DND-41 (cell line): ENCODE results near the gene CAPZA1.

Experiments
- ATAC-seq: fragments of 200-7000 bp; cut with Tn5 transposase; 3 replicates; pipeline ENCODE4 v1.9.1; 2021; ENCODE audit warnings: low read depth; ENCODE audit not compliant: insufficient read depth
- DNase-seq: peaks from one replicate; pipeline ENCODE4 v3.0.0-alpha.2; 2020
- H2AFZ ChIP-seq: 2 replicates; pipeline ENCODE4 v1.6.0; 2012; ENCODE audit warnings: low read depth, low read length
- H3K27ac ChIP-seq: 2 replicates; pipeline ENCODE4 v1.5.1; 2012; ENCODE audit warnings: low read length, inconsistent platforms
- H3K27me3 ChIP-seq: fragments of 200-600 bp; sonication (generic); 2 replicates; pipeline ENCODE4 v1.6.0; 2012; ENCODE audit warnings: low read length, mild to moderate bottlenecking, inconsistent platforms; ENCODE audit not compliant: insufficient read depth, poor library complexity
- H3K36me3 ChIP-seq: 2 replicates; pipeline ENCODE4 v1.5.1; 2012; ENCODE audit warnings: low read length, inconsistent platforms; ENCODE audit not compliant: insufficient read depth
- H3K4me1 ChIP-seq: 2 replicates; pipeline ENCODE4 v1.5.1; 2012; ENCODE audit warnings: mild to moderate bottlenecking, low read length; ENCODE audit not compliant: insufficient read depth
- H3K4me2 ChIP-seq: 2 replicates; pipeline ENCODE4 v1.6.0; 2012; ENCODE audit warnings: mild to moderate bottlenecking, moderate library complexity, low read length, inconsistent platforms; ENCODE audit not compliant: insufficient read depth
- H3K4me3 ChIP-seq, 2 experiments: fragments of 200-600 bp in 1 of 2; shearing (Covaris generic) in 1 of 2; 2 replicates each; pipeline ENCODE4 v1.5.1; 2012 to 2016; ENCODE audit warnings: inconsistent platforms in 2 of 2, low read length in 2 of 2, mild to moderate bottlenecking in 2 of 2, low read depth in 1 of 2, moderate library complexity in 1 of 2
- H3K79me2 ChIP-seq: 2 replicates; pipeline ENCODE4 v1.6.0; 2012; ENCODE audit warnings: low read length, inconsistent platforms; ENCODE audit not compliant: insufficient read depth
- H3K9ac ChIP-seq: 2 replicates; pipeline ENCODE4 v1.6.0; 2012; ENCODE audit warnings: low read depth, mild to moderate bottlenecking, inconsistent platforms, low read length, moderate library complexity
- H3K9me3 ChIP-seq: 2 replicates; pipeline ENCODE4 v1.5.1; 2012; ENCODE audit warnings: low read length, moderate library complexity, mild to moderate bottlenecking, inconsistent platforms; ENCODE audit not compliant: insufficient read depth, severe bottlenecking
- H4K20me1 ChIP-seq: 2 replicates; pipeline ENCODE4 v1.6.0; 2012; ENCODE audit warnings: low read length; ENCODE audit not compliant: insufficient read depth
- EZH2 ChIP-seq: IDR thresholded peaks from 3 replicates; pipeline ENCODE4 v1.6.1; 2012; ENCODE audit warnings: borderline replicate concordance, low read depth, mild to moderate bottlenecking, moderate library complexity, low read length, inconsistent platforms; ENCODE audit not compliant: severe bottlenecking
- TF ChIP-seq, protein P1 (sequence below): IDR thresholded peaks from 2 replicates; pipeline ENCODE4 v1.5.1; 2012; ENCODE audit warnings: borderline replicate concordance, low read length, moderate library complexity, mild to moderate bottlenecking; ENCODE audit not compliant: poor library complexity, severe bottlenecking; ENCODE audit errors: extremely low read depth

Gene CAPZA1

DNA sequence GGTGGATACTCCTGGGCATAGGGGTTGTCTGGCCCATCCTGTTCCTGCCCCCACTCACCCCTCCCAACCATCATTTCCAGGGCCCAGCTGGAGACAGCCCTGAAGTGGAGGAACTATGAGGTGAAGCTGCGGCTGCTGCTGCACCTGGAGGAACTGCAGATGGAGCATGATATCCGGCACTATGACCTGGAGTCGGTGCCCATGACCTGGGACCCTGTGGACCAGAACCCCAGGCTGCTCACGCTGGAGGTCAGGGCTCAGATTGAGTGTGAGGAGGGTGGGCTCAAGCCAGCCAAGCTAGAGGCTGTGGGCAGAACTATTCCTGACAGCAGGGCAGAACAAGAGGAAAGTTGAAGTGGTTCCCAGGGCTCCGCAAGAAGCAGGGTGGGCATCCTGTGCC is 73.0 kb downstream of the CAPZA1 start:
- no peak overlapping the region for H2AFZ ChIP-seq
- peaks cover 90% of the 10 kb centered on the region for H3K36me3 ChIP-seq
- no peak overlapping the region for H3K9ac ChIP-seq
- no peak for TF ChIP-seq EZH2
- TF ChIP-seq, protein P1, sequence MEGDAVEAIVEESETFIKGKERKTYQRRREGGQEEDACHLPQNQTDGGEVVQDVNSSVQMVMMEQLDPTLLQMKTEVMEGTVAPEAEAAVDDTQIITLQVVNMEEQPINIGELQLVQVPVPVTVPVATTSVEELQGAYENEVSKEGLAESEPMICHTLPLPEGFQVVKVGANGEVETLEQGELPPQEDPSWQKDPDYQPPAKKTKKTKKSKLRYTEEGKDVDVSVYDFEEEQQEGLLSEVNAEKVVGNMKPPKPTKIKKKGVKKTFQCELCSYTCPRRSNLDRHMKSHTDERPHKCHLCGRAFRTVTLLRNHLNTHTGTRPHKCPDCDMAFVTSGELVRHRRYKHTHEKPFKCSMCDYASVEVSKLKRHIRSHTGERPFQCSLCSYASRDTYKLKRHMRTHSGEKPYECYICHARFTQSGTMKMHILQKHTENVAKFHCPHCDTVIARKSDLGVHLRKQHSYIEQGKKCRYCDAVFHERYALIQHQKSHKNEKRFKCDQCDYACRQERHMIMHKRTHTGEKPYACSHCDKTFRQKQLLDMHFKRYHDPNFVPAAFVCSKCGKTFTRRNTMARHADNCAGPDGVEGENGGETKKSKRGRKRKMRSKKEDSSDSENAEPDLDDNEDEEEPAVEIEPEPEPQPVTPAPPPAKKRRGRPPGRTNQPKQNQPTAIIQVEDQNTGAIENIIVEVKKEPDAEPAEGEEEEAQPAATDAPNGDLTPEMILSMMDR: no peak
- H3K9me3 ChIP-seq: no peaks in the 10 kb centered on the region
- no peaks in the 10 kb centered on the region for H3K27me3 ChIP-seq
- no peaks in the 10 kb centered on the region for H3K4me1 ChIP-seq
- DNase-seq (no peak), ATAC-seq (no peak)
- H4K20me1 ChIP-seq: peaks cover 17% of the 10 kb centered on the region; the same call in 1 of the 2 replicates
- H3K79me2 ChIP-seq: peaks cover 8% of the 10 kb centered on the region
- H3K4me3 ChIP-seq: no peak overlapping the region
- H3K4me2 ChIP-seq: no peak overlapping the region
- no peak overlapping the region for H3K27ac ChIP-seq

DNA sequence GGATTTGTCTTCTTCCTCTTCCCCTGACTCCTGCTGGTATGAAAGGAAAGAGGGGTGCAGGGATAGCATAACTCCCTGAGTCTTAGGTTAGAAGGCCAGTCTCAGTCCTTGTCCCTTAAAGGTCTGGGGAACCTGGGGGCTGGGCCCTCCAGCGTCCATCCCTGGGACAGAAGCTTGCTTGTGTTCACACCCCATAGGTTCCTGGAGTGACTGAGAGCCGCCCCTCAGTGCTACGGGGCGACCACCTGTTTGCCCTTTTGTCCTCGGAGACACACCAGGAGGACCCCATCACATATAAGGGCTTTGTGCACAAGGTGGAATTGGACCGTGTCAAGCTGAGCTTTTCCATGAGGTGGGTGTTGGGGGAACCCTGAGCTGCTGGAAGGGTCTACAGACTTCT is 74.2 kb downstream of the CAPZA1 start:
- Histone ChIP-seq H3K4me1 (no peaks in the 10 kb centered on the region), H3K36me3 (peaks cover 90% of the 10 kb centered on the region), H3K9me3 (no peaks in the 10 kb centered on the region), H3K9ac (no peak overlapping the region), H3K27ac (no peak overlapping the region), H3K4me2 (no peak overlapping the region), H2AFZ (no peak overlapping the region), H3K79me2 (no peaks in the 10 kb centered on the region; the same call in 1 of the 2 replicates), H3K4me3 (no peak overlapping the region), H4K20me1 (peaks cover 6% of the 10 kb centered on the region; the same call in 1 of the 2 replicates), H3K27me3 (no peaks in the 10 kb centered on the region)
- no peak for DNase-seq
- no peak for ATAC-seq
- no peak for TF ChIP-seq EZH2
- TF ChIP-seq, protein P1: no peak

DNA sequence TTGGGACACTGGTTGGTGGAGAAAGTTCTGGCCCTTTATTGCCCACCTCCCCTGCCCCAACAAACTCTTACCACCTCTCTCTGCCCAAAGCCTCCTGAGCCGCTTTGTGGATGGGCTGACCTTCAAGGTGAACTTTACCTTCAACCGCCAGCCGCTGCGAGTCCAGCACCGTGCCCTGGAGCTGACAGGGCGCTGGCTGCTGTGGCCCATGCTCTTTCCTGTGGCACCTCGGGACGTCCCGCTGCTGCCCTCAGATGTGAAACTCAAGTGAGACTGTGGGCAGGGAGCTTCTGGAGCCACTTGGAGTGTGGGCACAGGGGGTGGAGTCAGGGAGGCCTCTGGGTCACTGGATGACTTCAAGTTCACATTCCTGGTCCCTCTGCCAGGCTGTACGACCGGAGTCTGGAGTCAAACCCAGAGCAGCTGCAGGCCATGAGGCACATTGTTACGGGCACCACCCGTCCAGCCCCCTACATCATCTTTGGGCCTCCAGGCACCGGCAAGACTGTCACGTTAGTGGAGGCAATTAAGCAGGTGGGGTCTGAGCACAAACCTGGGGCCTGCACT is 74.8 kb downstream of the CAPZA1 start:
- Histone ChIP-seq H3K27ac (no peak overlapping the region), H2AFZ (no peak overlapping the region), H3K4me3 (no peak overlapping the region), H4K20me1 (peaks cover 3% of the 10 kb centered on the region; the same call in 1 of the 2 replicates), H3K79me2 (no peaks in the 10 kb centered on the region), H3K9ac (no peak overlapping the region), H3K36me3 (peaks cover 90% of the 10 kb centered on the region), H3K4me2 (no peak overlapping the region), H3K4me1 (no peaks in the 10 kb centered on the region), H3K9me3 (no peaks in the 10 kb centered on the region), H3K27me3 (no peaks in the 10 kb centered on the region)
- DNase-seq: no peak
- TF ChIP-seq, protein P1: no peak
- ATAC-seq: no peak
